Measurements from ENCODE around the gene DACH1. TPM values are rescaled to one million over a fixed set of nuclear protein-coding genes. Genes with fewer than 3 reads are reported as not detected.

The DACH1 gene
- total RNA-seq, 2 experiments from 2014 or later: 0.71 to 0.89 TPM

DNA sequence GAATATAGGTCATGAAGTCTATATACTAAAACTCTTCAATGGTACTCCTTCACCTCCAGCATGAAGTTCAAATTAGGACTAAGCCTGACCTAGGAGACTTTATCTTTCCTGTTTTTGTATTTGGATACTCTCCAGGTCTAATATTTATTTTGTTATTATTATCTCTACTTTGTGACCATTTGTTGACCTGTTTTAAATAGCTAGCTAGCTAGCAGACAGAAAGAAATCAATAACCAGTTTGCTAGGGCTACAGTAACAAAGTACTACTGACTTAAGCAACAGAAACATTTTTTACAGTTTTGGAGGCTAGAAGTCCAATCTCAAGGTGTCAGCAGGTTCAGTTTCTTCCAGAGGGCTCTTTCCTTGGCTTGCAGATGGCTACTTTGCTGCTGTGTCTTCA is 15.1 kb upstream of the DACH1 start:
- no peaks in the 10 kb centered on the region for H3K27me3 ChIP-seq (ENCODE audit: control insufficient read depth in 1 of 2, insufficient read depth in 2 of 2, low read length in 2 of 2)
- no peak for ATAC-seq (ENCODE audit: poor library complexity)

DNA sequence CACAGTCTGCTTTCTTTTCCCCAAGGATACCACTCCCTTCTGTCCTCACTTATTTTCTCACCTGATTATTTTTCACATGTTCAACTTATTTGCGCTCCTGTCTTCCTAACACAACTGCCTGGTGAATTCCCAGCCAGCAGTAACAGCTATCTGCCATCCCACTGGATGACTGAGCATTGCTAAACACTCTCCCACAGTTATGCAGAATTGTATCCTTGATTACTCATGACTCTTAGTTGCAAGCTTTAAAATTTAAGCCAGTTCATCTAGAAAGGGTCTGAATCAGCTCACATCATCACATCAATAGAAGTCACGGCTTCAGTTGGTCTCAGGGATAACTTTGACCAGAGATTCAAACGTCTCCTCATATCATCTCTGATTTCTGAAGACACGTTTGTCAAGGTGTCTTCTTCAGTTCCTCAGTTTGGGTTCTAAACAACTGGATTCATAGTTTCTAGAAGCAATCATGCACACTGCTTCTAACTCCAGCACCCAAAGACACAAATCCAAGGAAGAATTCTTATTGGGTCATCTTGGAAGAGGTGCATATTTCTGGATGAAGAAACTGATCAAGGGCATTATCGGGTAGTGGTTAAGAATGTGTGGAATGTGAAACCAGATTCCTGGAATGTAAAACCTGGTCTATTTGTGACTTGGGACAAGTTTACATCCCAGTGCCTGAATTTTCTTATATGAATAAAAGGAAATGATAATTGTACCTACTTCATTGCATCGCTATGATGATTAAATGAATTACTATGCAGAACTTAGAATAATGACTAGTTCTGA is 13.9 kb upstream of the DACH1 start:
- Histone ChIP-seq H3K9me3 (ENCODE audit: control insufficient read depth in 1 of 2, insufficient read depth in 1 of 2, low read length in 2 of 2) (no peaks in the 10 kb centered on the region), H3K4me3 (ENCODE audit: low read length) (no peak overlapping the region), H3K27ac (ENCODE audit: low read depth in 1 of 2, low read length in 2 of 2) (no peak overlapping the region), H3K27me3 (ENCODE audit: control insufficient read depth in 1 of 2, insufficient read depth in 2 of 2, low read length in 2 of 2) (no peaks in the 10 kb centered on the region), H3K36me3 (ENCODE audit: insufficient read depth, low read length) (no peaks in the 10 kb centered on the region), H3K4me1 (ENCODE audit: insufficient read depth, low read length) (no peaks in the 10 kb centered on the region)
- no peak overlapping the region for H3K4me3 Mint-ChIP-seq
- ChIA-PET POLR2A (interaction anchor here (0.9 kb wide), 1 partner anchor 583 kb away, joined by 3 read pairs; no protein-coding TSS in a partner anchor), CTCF (no interaction called here)
- ATAC-seq (ENCODE audit: poor library complexity): no peak
- intact Hi-C loops (cut with DNase I, micrococcal nuclease): no loop called here
- no peak overlapping the region for H3K27ac Mint-ChIP-seq
- TF ChIP-seq, protein P1, sequence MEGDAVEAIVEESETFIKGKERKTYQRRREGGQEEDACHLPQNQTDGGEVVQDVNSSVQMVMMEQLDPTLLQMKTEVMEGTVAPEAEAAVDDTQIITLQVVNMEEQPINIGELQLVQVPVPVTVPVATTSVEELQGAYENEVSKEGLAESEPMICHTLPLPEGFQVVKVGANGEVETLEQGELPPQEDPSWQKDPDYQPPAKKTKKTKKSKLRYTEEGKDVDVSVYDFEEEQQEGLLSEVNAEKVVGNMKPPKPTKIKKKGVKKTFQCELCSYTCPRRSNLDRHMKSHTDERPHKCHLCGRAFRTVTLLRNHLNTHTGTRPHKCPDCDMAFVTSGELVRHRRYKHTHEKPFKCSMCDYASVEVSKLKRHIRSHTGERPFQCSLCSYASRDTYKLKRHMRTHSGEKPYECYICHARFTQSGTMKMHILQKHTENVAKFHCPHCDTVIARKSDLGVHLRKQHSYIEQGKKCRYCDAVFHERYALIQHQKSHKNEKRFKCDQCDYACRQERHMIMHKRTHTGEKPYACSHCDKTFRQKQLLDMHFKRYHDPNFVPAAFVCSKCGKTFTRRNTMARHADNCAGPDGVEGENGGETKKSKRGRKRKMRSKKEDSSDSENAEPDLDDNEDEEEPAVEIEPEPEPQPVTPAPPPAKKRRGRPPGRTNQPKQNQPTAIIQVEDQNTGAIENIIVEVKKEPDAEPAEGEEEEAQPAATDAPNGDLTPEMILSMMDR (IDR thresholded peaks at IDR 0.05): no peak
- peaks cover 4% of the 10 kb centered on the region for H3K4me1 Mint-ChIP-seq (ENCODE audit: low read depth)
- H3K27me3 Mint-ChIP-seq: no peaks in the 10 kb centered on the region
- DNase-seq: no peak
- H3K36me3 Mint-ChIP-seq (ENCODE audit: low read depth): no peaks in the 10 kb centered on the region
- peaks cover 2% of the 10 kb centered on the region for H3K9me3 Mint-ChIP-seq

More for the DNA sequence above, 15.1 kb upstream of the DACH1 start:
- TF ChIP-seq, protein P1 (IDR thresholded peaks at IDR 0.05): no peak
- Histone ChIP-seq H3K4me3 (ENCODE audit: low read length) (no peak overlapping the region), H3K4me1 (ENCODE audit: insufficient read depth, low read length) (no peaks in the 10 kb centered on the region), H3K27ac (ENCODE audit: low read depth in 1 of 2, low read length in 2 of 2) (no peak overlapping the region), H3K36me3 (ENCODE audit: insufficient read depth, low read length) (no peaks in the 10 kb centered on the region), H3K9me3 (ENCODE audit: control insufficient read depth in 1 of 2, insufficient read depth in 1 of 2, low read length in 2 of 2) (peaks cover 0 to 3% of the 10 kb centered on the region in 2 experiments)
- no peak overlapping the region for H3K27ac Mint-ChIP-seq
- H3K36me3 Mint-ChIP-seq (ENCODE audit: low read depth): no peaks in the 10 kb centered on the region
- ChIA-PET POLR2A (no interaction called here), CTCF (no interaction called here)
- no peak overlapping the region for H3K4me3 Mint-ChIP-seq
- intact Hi-C loops (cut with DNase I, micrococcal nuclease): no loop called here
- no peaks in the 10 kb centered on the region for H3K27me3 Mint-ChIP-seq
- peaks cover 4% of the 10 kb centered on the region for H3K4me1 Mint-ChIP-seq (ENCODE audit: low read depth)
- H3K9me3 Mint-ChIP-seq: peaks cover 2% of the 10 kb centered on the region
- DNase-seq: no peak

DNA sequence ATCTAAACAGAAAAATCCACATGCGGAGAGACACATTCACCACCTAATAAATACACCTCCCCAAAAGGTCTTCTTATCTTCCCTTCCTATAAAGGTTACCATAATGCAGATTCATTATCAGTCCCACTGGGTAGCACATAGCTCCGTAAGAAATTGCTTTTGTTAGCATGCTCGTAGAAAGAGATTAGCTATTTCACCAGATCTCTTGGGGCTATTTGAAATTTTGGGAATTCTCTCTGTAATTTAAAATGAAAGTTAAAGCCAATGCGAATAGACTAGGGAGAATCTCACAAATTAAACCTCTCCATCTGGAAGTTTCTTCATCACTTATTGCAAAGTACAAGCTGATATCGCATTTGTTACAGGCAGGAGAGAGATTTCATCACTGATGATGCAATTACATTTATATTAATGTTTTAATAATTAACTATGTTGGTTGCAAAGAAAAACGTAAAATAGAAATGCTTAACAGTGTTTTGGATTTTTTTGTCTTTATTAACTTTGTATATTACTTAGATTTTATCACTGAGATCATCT is 12.9 kb upstream of the DACH1 start:
- ATAC-seq (ENCODE audit: poor library complexity) (no peak), DNase-seq (no peak)
- H3K36me3 ChIP-seq (ENCODE audit: insufficient read depth, low read length): no peaks in the 10 kb centered on the region
- peaks cover 4% of the 10 kb centered on the region for H3K4me1 Mint-ChIP-seq (ENCODE audit: low read depth)
- H3K4me3 ChIP-seq (ENCODE audit: low read length): no peak overlapping the region
- intact Hi-C loops (cut with DNase I, micrococcal nuclease): loop anchor here in 1 of 2 experiments (5.0 kb wide), 3 partner anchors 593 to 918 kb away; no protein-coding TSS in a partner anchor
- peaks cover 2% of the 10 kb centered on the region for H3K9me3 Mint-ChIP-seq
- no peaks in the 10 kb centered on the region for H3K27me3 ChIP-seq (ENCODE audit: control insufficient read depth in 1 of 2, insufficient read depth in 2 of 2, low read length in 2 of 2)
- no peak overlapping the region for H3K27ac ChIP-seq (ENCODE audit: low read depth in 1 of 2, low read length in 2 of 2)
- no peak overlapping the region for H3K27ac Mint-ChIP-seq
- no peaks in the 10 kb centered on the region for H3K36me3 Mint-ChIP-seq (ENCODE audit: low read depth)
- no peak overlapping the region for H3K4me3 Mint-ChIP-seq
- TF ChIP-seq, protein P1 (IDR thresholded peaks at IDR 0.05): no peak
- ChIA-PET POLR2A (no interaction called here), CTCF (no interaction called here)
- H3K9me3 ChIP-seq (ENCODE audit: control insufficient read depth in 1 of 2, insufficient read depth in 1 of 2, low read length in 2 of 2): no peaks in the 10 kb centered on the region
- H3K27me3 Mint-ChIP-seq: no peaks in the 10 kb centered on the region
- H3K4me1 ChIP-seq (ENCODE audit: insufficient read depth, low read length): no peaks in the 10 kb centered on the region

Measured in CD4-positive, alpha-beta T cell (primary cell).